ENCODE results near the gene PRRC2B. TPM values are rescaled to one million over a fixed set of nuclear protein-coding genes. Genes with fewer than 3 reads are reported as not detected.

Gene PRRC2B
- total and polyA plus RNA-seq, 2 of the 8 experiments (the other 6 are each of a cell fraction or from before 2014, with no cell fraction given), result 37.3 to 249 TPM

DNA sequence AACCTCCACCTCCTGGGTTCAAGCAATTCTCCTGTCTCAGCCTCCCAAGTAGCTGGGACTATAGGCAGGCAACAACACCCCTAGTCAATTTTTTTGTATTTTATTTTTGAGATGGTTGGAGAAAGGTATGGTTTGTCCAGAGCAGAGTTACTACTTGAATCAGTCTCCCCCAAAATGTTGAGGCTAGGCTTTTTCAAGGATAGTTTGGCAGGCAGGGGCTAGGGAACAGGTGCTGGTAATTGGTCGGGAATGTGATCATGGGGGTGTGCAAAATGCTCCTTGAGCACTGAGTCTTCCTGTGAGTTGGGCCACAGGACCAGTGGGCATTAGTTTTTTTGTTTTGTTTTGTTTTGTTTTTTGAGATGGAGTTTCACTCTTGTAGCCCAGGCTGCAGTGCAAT lies 28.3 kb upstream of the PRRC2B start (continued):
- TF ChIP-seq RNF2 (IDR thresholded peaks at IDR 0.05; ENCODE audit: borderline replicate concordance, low read depth, low read length, missing control alignments, poor library complexity, severe bottlenecking), result no peak
- no peak for TF ChIP-seq GTF2F1 (IDR thresholded peaks at IDR 0.05; ENCODE audit: borderline replicate concordance, low read depth, low read length)
- TF ChIP-seq, protein P1, sequence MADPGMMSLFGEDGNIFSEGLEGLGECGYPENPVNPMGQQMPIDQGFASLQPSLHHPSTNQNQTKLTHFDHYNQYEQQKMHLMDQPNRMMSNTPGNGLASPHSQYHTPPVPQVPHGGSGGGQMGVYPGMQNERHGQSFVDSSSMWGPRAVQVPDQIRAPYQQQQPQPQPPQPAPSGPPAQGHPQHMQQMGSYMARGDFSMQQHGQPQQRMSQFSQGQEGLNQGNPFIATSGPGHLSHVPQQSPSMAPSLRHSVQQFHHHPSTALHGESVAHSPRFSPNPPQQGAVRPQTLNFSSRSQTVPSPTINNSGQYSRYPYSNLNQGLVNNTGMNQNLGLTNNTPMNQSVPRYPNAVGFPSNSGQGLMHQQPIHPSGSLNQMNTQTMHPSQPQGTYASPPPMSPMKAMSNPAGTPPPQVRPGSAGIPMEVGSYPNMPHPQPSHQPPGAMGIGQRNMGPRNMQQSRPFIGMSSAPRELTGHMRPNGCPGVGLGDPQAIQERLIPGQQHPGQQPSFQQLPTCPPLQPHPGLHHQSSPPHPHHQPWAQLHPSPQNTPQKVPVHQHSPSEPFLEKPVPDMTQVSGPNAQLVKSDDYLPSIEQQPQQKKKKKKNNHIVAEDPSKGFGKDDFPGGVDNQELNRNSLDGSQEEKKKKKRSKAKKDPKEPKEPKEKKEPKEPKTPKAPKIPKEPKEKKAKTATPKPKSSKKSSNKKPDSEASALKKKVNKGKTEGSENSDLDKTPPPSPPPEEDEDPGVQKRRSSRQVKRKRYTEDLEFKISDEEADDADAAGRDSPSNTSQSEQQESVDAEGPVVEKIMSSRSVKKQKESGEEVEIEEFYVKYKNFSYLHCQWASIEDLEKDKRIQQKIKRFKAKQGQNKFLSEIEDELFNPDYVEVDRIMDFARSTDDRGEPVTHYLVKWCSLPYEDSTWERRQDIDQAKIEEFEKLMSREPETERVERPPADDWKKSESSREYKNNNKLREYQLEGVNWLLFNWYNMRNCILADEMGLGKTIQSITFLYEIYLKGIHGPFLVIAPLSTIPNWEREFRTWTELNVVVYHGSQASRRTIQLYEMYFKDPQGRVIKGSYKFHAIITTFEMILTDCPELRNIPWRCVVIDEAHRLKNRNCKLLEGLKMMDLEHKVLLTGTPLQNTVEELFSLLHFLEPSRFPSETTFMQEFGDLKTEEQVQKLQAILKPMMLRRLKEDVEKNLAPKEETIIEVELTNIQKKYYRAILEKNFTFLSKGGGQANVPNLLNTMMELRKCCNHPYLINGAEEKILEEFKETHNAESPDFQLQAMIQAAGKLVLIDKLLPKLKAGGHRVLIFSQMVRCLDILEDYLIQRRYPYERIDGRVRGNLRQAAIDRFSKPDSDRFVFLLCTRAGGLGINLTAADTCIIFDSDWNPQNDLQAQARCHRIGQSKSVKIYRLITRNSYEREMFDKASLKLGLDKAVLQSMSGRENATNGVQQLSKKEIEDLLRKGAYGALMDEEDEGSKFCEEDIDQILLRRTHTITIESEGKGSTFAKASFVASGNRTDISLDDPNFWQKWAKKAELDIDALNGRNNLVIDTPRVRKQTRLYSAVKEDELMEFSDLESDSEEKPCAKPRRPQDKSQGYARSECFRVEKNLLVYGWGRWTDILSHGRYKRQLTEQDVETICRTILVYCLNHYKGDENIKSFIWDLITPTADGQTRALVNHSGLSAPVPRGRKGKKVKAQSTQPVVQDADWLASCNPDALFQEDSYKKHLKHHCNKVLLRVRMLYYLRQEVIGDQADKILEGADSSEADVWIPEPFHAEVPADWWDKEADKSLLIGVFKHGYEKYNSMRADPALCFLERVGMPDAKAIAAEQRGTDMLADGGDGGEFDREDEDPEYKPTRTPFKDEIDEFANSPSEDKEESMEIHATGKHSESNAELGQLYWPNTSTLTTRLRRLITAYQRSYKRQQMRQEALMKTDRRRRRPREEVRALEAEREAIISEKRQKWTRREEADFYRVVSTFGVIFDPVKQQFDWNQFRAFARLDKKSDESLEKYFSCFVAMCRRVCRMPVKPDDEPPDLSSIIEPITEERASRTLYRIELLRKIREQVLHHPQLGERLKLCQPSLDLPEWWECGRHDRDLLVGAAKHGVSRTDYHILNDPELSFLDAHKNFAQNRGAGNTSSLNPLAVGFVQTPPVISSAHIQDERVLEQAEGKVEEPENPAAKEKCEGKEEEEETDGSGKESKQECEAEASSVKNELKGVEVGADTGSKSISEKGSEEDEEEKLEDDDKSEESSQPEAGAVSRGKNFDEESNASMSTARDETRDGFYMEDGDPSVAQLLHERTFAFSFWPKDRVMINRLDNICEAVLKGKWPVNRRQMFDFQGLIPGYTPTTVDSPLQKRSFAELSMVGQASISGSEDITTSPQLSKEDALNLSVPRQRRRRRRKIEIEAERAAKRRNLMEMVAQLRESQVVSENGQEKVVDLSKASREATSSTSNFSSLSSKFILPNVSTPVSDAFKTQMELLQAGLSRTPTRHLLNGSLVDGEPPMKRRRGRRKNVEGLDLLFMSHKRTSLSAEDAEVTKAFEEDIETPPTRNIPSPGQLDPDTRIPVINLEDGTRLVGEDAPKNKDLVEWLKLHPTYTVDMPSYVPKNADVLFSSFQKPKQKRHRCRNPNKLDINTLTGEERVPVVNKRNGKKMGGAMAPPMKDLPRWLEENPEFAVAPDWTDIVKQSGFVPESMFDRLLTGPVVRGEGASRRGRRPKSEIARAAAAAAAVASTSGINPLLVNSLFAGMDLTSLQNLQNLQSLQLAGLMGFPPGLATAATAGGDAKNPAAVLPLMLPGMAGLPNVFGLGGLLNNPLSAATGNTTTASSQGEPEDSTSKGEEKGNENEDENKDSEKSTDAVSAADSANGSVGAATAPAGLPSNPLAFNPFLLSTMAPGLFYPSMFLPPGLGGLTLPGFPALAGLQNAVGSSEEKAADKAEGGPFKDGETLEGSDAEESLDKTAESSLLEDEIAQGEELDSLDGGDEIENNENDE (IDR thresholded peaks at IDR 0.05; ENCODE audit: insufficient replicate concordance, low read length), result no peak
- TF ChIP-seq TAF7 (optimal IDR thresholded peaks at IDR 0.05; ENCODE audit: borderline replicate concordance, low read depth, low read length), result no peak

All from H1 (cell line).